Gastrocnemius medialis (tissue), 4 donors: ENCODE results near the gene RBCK1. TPM values are rescaled to one million over a fixed set of nuclear protein-coding genes. Genes with fewer than 3 reads are reported as not detected.

Experiments
- ATAC-seq, 2 donors: fragments of 150-250 bp; one replicate each; pipeline ENCODE4 v1.9.1; 2016
- DNase-seq, 2 donors: peaks; one replicate each; pipeline ENCODE4 v3.0.0-alpha.2; 2019
- H3K27ac ChIP-seq, 4 donors: fragments of 200-600 bp; sonication (generic); 1 replicate in 1 of 4; 2 replicates in 3 of 4; pipeline ENCODE4 v1.5.1; 2016 to 2018; ENCODE audit warnings: mild to moderate bottlenecking in 2 of 4, moderate library complexity in 1 of 4
- H3K27me3 ChIP-seq, 3 donors: fragments of 200-600 bp; sonication (generic) in 2 of 3; 1 replicate in 1 of 3; 2 replicates in 2 of 3; pipeline versions ENCODE4 v1.5.1 to v1.6.0; 2016 to 2019; ENCODE audit warnings: mild to moderate bottlenecking in 1 of 3, moderate library complexity in 1 of 3
- H3K36me3 ChIP-seq, 2 donors: fragments of 200-600 bp; sonication (generic) in 1 of 2; one replicate each; pipeline ENCODE4 v1.5.1; 2017 to 2018
- H3K4me1 ChIP-seq, 2 donors: fragments of 200-600 bp; sonication (generic) in 1 of 2; one replicate each; pipeline ENCODE4 v1.5.1; 2016 to 2017; ENCODE audit warnings: mild to moderate bottlenecking in 2 of 2
- H3K4me3 ChIP-seq, 4 donors: fragments of 200-600 bp; sonication (generic) in 3 of 4; 1 replicate in 1 of 4; 2 replicates in 3 of 4; pipeline ENCODE4 v1.5.1; 2016 to 2019; ENCODE audit warnings: mild to moderate bottlenecking in 2 of 4
- H3K9me3 ChIP-seq, 3 donors: fragments of 200-600 bp; sonication (generic) in 2 of 3; 1 replicate in 1 of 3; 2 replicates in 2 of 3; pipeline ENCODE4 v1.5.1; 2016 to 2019
- CTCF ChIP-seq, 5 experiments: fragments of 450-650 bp in 3 of 5; fragments of 200-600 bp in 2 of 5; sonication (generic) in 2 of 5; IDR thresholded peaks in 4 of 5; conservative IDR thresholded peaks in 1 of 5; 1 replicate in 4 of 5; 2 replicates in 1 of 5; pipeline ENCODE4 v1.5.1; 2016 to 2019; ENCODE audit warnings: antibody characterized with exemption in 5 of 5, mild to moderate bottlenecking in 3 of 5, moderate library complexity in 3 of 5
- POLR2A ChIP-seq, 2 donors: fragments of 450-650 bp; IDR thresholded peaks; one replicate each; pipeline ENCODE4 v1.6.1; 2017; ENCODE audit warnings: antibody characterized with exemption in 2 of 2, mild to moderate bottlenecking in 2 of 2, moderate library complexity in 2 of 2
- in situ Hi-C, 4 donors: fragments of 200-750 bp; cut with MboI; loops; one replicate each; pipeline versions ENCODE4 v1.15.0 to v1.8.0; 2017; ENCODE audit warnings: low sequenced_read_pairs in 4 of 4
- intact Hi-C: fragments of 100-400 bp; cut with DNase I; formaldehyde crosslinking; loops from one replicate; pipeline ENCODE4 v1.15.1; 2023; ENCODE audit warnings: low total_unique reads
- total RNA-seq, 4 donors: library from RNA; depleted of rRNA; stranded (reverse); fragments of >200 nt; gene quantifications; one replicate each; pipeline versions ENCODE4 v1.1.0 to v1.2.3, GENCODE V29; 2016

Gene RBCK1
- total RNA-seq, 4 donors from 2014 or later = 38.6 to 76.5 (median 62.6) TPM

- Histone ChIP-seq H3K9me3 (no peaks in the 10 kb centered on the region), H3K27me3 (no peaks in the 10 kb centered on the region), H3K4me3 (no peak overlapping the region), H3K4me1 (peaks cover 0 to 9% of the 10 kb centered on the region in 2 donors), H3K36me3 (peaks cover 0 to 24% of the 10 kb centered on the region in 2 donors), H3K27ac (no peak overlapping the region)
- intact Hi-C loops = loop anchor here (1.0 kb wide), 1 partner anchor 125 kb away; no protein-coding TSS in a partner anchor
- ATAC-seq = no peak
- TF ChIP-seq CTCF (IDR thresholded peaks at IDR 0.05 in 4 of 5, conservative IDR thresholded peaks at IDR 0.05 in 1 of 5) (no peak), POLR2A (IDR thresholded peaks at IDR 0.05) (no peak)
- in situ Hi-C loops = loop anchor here (5.0 to 10.0 kb wide), 3 partner anchors 65 to 127 kb away; no protein-coding TSS in a partner anchor
- DNase-seq = no peak
Observed at GRCh38 chr20:479487-479886, 71.4 kb downstream of the RBCK1 start.

GRCh38 chr20:480044-480443 lies 71.9 kb downstream of the RBCK1 start:
- Histone ChIP-seq H3K4me1 (peaks cover 0 to 12% of the 10 kb centered on the region in 2 donors), H3K27me3 (no peaks in the 10 kb centered on the region), H3K9me3 (no peaks in the 10 kb centered on the region), H3K4me3 (no peak overlapping the region), H3K27ac (no peak overlapping the region), H3K36me3 (peaks cover 0 to 25% of the 10 kb centered on the region in 2 donors)
- no peak for DNase-seq
- in situ Hi-C loops = loop anchor here in 1 of 4 donors (5.0 kb wide), 1 partner anchor 78 kb away; no protein-coding TSS in a partner anchor
- intact Hi-C loops = no loop called here
- ATAC-seq = no peak
- TF ChIP-seq CTCF (IDR thresholded peaks at IDR 0.05 in 4 of 5, conservative IDR thresholded peaks at IDR 0.05 in 1 of 5) = no peak
- TF ChIP-seq POLR2A (IDR thresholded peaks at IDR 0.05) = no peak

- H3K9me3 ChIP-seq = no peaks in the 10 kb centered on the region
- intact Hi-C loops (no loop called here), in situ Hi-C loops (loop anchor here in 1 of 4 donors (5.0 kb wide), 1 partner anchor 79 kb away; no protein-coding TSS in a partner anchor)
- no peaks in the 10 kb centered on the region for H3K27me3 ChIP-seq
- H3K4me3 ChIP-seq = no peak overlapping the region
- ATAC-seq (no peak), DNase-seq (no peak)
- peaks cover 0 to 36% of the 10 kb centered on the region in 2 donors for H3K36me3 ChIP-seq
- H3K4me1 ChIP-seq = peaks cover 0 to 12% of the 10 kb centered on the region in 2 donors
- TF ChIP-seq POLR2A (IDR thresholded peaks at IDR 0.05) = no peak
- TF ChIP-seq CTCF (IDR thresholded peaks at IDR 0.05 in 4 of 5, conservative IDR thresholded peaks at IDR 0.05 in 1 of 5) = no peak
- no peak overlapping the region for H3K27ac ChIP-seq
Observed at GRCh38 chr20:481167-481566, 73.1 kb downstream of the RBCK1 start.

Other genes with a start within 250 kb of the RBCK1 start
- gene DEFB128, start 218.6 kb upstream of the RBCK1 start, total RNA-seq = not detected
- gene DEFB129, start 181.0 kb upstream of the RBCK1 start, total RNA-seq = not detected
- not detected for gene DEFB132, start 150.6 kb upstream of the RBCK1 start, total RNA-seq
- gene C20orf96, start 117.5 kb upstream of the RBCK1 start, total RNA-seq = 1 to 10 TPM in 1 of 4 donors, under 1 TPM in 2, not detected in 1; 0.19 to 1.5 (median 0.58) TPM
- 1 to 10 TPM; 6.7 to 9.4 (median 7.9) TPM for gene ZCCHC3, start 110.7 kb upstream of the RBCK1 start, total RNA-seq
- 1 to 10 TPM in 1 of 4 donors, under 1 TPM in 3; 0.15 to 1.4 (median 0.65) TPM for gene SOX12, start 82.7 kb upstream of the RBCK1 start, total RNA-seq
- 1 to 10 TPM; 1.3 to 4.7 (median 2.2) TPM for gene NRSN2, start 61.2 kb upstream of the RBCK1 start, total RNA-seq
- 1 to 10 TPM in 2 of 4 donors, under 1 TPM in 1, not detected in 1; 0.58 to 3.0 (median 2.4) TPM for gene TRIB3, start 27.5 kb upstream of the RBCK1 start, total RNA-seq
- 10 to 100 TPM; 28.9 to 39.0 (median 34.0) TPM for gene TBC1D20, start 54.2 kb downstream of the RBCK1 start, total RNA-seq
- 100 to 1,000 TPM; 108 to 180 (median 157) TPM for gene CSNK2A1, start 135.5 kb downstream of the RBCK1 start, total RNA-seq
- gene TCF15, start 202.0 kb downstream of the RBCK1 start, total RNA-seq = 10 to 100 TPM in 1 of 4 donors, 1 to 10 TPM in 3; 3.6 to 10.7 (median 4.1) TPM
- 100 to 1,000 TPM in 3 of 4 donors, 10 to 100 TPM in 1; 87.9 to 170 (median 128) TPM for gene SRXN1, start 244.9 kb downstream of the RBCK1 start, total RNA-seq